Right ventricle myocardium superior (tissue), 1 donor: Measurements from ENCODE around the gene ANKRD9. TPM values are rescaled to one million over a fixed set of nuclear protein-coding genes. Genes with fewer than 3 reads are reported as not detected.
A peak's percentile ranks its signal among the peaks of the same experiment; 100 is the strongest.
"Not testable (repeated sequence)": the region's sequence is repeated elsewhere in the genome, so short reads cannot be mapped to it uniquely, and the experiment has no call there.

Experiments
- ATAC-seq: fragments of 200-7000 bp; cut with Tn5 transposase; one replicate; pipeline ENCODE4 v1.9.1; 2020; ENCODE audit warnings: mild to moderate bottlenecking; ENCODE audit not compliant: poor library complexity
- DNase-seq: peaks from one replicate; pipeline ENCODE4 v3.0.0-alpha.2; 2020
- intact Hi-C: fragments of 100-400 bp; cut with DNase I; formaldehyde crosslinking; loops from one replicate; pipeline ENCODE4 v1.11.2; 2022
- total RNA-seq: library from RNA; stranded (reverse); fragmentation: NEBNext Ultra II Directional; extraction: Animal tissue kit (Norgen Biotek cat#: 25700); gene quantifications from one replicate; pipeline ENCODE4 v1.2.1, GENCODE V29; 2021
- donor health status: DM: no; HTN: yes; CAD: no; lungs with severe emphysema.

Gene ANKRD9
- total RNA-seq, 1 donor from 2014 or later, result 159 TPM

DNA sequence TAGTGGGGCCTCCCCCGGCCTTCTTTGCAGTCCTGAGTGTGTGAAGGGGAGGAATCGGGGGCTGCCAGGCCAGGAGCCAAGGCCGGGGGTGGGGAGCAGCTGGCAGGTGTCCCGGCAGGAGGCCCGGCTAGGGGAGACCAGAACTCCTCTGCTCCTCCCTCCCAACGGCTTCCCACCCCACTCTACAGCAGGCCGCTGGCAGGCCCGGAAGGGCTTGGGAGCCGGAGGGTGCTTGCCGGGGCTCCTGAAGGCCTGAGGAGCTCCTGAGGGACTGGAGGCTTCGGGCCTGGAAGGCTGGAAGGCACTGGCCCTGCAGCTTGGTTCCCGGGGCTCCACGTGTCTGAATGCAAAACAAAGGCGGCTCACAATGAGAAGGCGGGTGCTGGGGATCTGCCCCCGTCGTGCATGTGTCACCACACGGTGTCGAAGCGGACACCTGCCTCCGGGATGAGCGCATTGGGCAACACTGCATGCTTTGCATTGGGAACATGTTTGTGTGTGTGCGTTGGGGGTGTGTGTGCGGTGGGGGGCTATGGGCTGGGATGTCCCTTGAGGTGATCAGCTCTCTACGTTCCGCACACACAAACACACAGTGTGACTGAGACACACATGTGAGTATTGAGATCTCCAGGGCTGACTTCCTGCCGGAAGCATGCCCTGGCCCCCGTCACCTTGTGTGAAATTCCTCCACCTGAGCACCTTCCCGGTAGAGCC, 30.9 kb upstream of the ANKRD9 start:
- no peak for DNase-seq
- no peak for ATAC-seq
- intact Hi-C loops, result no loop called here

DNA sequence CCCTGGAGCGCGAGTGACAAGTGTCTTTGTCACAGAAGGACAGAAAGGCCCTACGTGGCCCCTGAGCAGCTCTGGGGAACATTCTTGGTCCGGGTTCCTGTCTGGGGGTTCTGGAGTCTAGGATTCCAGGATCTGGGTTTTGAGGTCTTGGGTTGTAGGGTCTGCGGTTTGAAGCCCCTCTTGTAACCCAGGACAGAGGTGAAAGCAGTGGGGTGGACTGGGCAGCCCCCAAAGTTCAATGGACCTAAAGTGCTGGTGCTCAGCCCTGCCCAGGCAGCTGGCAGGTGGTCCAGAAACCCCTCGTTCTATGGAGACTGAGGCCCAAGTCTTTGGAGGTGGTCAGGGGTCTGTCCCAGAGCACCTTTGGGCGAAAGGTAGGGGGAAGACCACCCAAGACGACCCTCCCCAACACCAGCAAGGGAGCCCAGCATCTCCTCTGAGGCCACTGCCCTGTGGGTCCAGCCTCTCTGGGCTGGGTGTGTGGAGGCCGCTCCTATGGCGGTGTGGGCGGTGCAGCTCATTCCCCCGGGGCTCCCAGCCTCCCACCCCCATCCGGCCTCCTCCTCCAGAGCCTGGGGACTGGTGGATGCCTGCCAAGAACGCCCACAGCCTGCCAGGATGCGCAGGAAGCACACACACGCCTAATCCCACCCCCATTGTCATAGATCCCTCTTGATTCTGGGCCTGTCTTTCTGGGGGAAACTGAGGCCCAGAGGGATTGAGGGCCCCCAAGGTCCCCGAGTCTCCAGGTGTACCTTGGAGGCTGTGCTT, 30.2 kb upstream of the ANKRD9 start:
- intact Hi-C loops, result no loop called here
- DNase-seq (peak; percentile 69), ATAC-seq (peak; percentile 34)

- no peak for DNase-seq
- intact Hi-C loops, result no loop called here
- ATAC-seq, result no peak
Observed at GRCh38 chr14:102538602-102539543, 29.3 kb upstream of the ANKRD9 start.

DNA sequence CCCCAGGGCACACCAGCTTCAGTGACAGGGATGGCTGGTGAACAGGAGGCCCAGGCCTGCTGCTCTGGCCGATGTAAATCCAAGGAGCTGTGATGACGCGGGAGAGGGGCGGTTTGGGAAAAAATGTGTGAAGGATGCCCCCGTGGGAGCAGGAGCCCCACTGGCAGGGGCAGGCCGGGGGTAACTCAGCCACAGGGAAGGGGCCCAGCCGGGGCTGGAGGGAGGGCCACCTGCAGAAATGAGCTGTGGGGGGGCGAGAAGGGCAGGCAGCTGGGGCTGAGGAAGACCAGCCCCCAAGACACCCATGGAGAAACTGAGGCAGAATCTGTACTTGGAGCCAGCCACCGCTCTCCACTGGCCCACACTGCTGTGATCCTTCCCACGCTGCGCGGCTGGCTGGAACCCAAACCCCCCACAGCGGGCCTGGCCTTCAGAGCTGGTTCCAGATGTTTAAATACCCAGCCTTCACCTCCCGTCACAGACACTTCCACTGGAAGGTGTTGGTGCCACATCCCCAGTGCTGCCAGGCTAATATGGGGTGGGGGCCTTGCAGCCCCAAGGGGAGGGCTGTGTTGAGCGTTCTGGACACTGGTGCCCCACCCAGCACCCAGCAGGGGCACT, 28.5 kb upstream of the ANKRD9 start:
- ATAC-seq, result no peak
- intact Hi-C loops, result no loop called here
- no peak for DNase-seq

GRCh38 chr14:102532204-102532658, 22.7 kb upstream of the ANKRD9 start:
- DNase-seq (no peak), ATAC-seq (no peak)
- intact Hi-C loops, result no loop called here

GRCh38 chr14:102530828-102531478, 21.4 kb upstream of the ANKRD9 start:
- intact Hi-C loops, result no loop called here
- DNase-seq, result no peak
- ATAC-seq, result peak; percentile 19

- intact Hi-C loops, result no loop called here
- DNase-seq, result no peak
Observed at GRCh38 chr14:102528431-102529170, 19.0 kb upstream of the ANKRD9 start.

GRCh38 chr14:102525929-102526497, 16.4 kb upstream of the ANKRD9 start:
- no peak for ATAC-seq
- intact Hi-C loops, result loop anchor here (2.0 kb wide), 1 partner anchor 67 kb away; the partner anchor contains the start of gene RCOR1
- DNase-seq, result no peak

More at GRCh38 chr14:102528431-102529170, 19.0 kb upstream of the ANKRD9 start:
- no peak for ATAC-seq

DNA sequence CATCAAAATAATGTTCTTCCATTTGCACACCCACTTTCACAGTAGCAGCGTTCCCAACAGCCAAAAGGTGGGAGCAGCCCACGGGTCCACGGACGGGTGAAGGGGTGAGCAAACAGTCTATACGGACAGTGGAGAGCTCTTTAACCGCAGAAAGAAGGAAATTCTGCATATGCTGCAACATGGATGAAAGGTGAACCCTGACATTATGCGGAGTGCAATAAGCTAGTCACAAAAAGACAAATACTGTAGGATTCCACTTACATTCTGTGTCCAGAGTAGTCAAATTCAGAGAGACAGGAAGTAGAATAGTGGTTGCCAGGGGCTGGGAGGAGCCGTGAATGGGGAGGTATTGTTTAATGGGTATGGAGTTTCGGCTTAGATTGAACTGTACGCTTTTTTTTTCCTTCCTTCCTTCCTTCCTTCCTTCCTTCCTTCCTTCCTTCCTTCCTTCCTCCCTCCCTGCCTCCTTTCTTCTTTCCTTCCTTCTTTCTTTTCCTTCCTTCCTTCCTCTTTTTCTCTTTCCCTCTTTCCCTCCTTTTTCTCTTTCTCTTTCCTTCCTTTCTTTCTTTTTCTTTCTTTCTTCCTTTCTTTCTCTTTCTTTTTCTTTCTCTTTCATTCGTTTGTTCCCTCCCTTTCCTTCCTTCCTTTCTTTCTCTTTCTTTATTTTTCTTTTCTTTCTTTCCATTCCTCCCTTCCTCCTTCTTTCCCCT, 15.8 kb upstream of the ANKRD9 start:
- intact Hi-C loops, result loop anchor here (2.0 kb wide), 1 partner anchor 67 kb away; the partner anchor contains the start of gene RCOR1
- no peak for DNase-seq
- peak; percentile 50 for ATAC-seq

GRCh38 chr14:102524451-102525218, 15.1 kb upstream of the ANKRD9 start:
- DNase-seq, result peak; percentile 99
- intact Hi-C loops, result loop anchor here (2.0 kb wide), 1 partner anchor 68 kb away; the partner anchor contains the start of gene RCOR1
- peak; percentile 98 for ATAC-seq

DNA sequence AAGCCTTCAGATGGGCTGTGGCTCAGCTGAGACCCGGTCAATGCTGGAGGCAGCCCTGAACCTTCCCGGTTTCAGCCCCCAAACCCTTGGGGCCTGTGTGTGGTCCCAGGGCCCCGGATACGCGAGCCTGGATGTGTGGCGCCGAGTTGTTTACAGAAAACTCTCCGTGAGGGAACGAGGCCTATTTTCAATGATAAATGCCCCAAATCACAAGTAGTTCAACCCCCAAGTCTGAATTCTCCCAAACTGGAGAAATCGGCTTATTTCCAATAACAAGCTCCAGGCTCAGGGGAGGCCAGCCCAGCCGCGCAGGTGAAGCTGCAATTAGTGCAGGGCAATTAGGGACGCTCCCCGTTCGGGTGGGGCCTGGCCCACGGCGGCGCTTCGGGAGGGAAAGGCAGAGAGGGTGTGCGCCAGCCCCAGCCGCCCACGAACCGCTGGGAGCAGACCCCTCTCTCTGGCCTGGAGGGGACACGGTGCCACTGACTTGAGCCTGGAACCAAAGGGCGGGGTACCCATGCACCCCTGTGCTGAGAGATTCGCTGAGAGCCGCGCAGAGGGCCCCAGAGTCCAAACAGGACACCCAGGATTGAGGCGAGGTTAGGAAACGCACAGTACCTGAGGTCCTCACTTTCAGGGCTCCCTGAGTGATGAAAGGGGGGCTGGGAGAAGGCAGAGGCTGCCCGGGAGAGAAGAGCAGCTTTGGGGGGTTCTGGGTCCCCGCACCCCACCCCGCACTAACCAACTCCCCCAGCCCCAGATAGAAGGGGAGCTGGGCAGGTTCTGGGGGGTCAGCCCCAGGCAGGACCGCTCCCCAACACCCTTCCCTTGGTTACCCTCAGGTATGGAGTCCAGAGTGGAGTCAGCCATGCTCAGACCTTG, 14.2 kb upstream of the ANKRD9 start:
- DNase-seq (no peak), ATAC-seq (no peak)
- intact Hi-C loops, result loop anchor here (2.0 kb wide), 1 partner anchor 69 kb away; the partner anchor contains the start of gene RCOR1

DNA sequence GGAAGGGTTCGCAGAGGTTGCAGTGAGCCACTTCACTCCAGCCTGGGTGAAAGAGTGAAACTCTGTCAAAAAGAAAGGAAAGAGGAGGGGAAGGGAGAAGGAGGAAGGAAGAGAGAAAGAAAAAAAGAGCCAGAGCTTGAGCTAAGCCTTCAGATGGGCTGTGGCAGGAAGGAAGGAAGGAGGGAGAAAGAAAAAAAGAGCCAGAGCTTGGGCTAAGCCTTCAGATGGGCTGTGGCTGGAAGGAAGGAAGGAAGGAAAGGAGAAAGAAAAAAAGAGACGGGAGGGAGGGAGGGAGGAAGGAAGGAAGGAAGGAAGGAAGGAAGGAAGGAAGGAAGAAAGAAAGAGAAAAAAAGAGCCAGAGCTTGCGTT, 13.6 kb upstream of the ANKRD9 start:
- DNase-seq, result no peak
- intact Hi-C loops, result no loop called here
- ATAC-seq, result no peak

GRCh38 chr14:102519709-102520108, 10.1 kb upstream of the ANKRD9 start:
- ATAC-seq, intact Hi-C loops: not testable (repeated sequence)

GRCh38 chr14:102518063-102518648, 8.6 kb upstream of the ANKRD9 start:
- no peak for DNase-seq
- intact Hi-C loops, result no loop called here
- ATAC-seq, result no peak

More at GRCh38 chr14:102519709-102520108, 10.1 kb upstream of the ANKRD9 start:
- DNase-seq, result not testable (repeated sequence)
